GM06990 (cell line): ENCODE measurements around the gene ITGA2.

Experiments
- DNase-seq: peaks from one replicate; pipeline ENCODE4 v3.0.0-alpha.2; 2011; ENCODE audit not compliant: insufficient read length; ENCODE audit errors: extremely low read depth
- H3K27me3 ChIP-seq: replicated peaks from 2 replicates; pipeline ENCODE4 v1.6.0; 2011; ENCODE audit warnings: low read length; ENCODE audit not compliant: control insufficient read depth, insufficient read depth
- H3K36me3 ChIP-seq: 2 replicates; pipeline ENCODE4 v1.5.1; 2011; ENCODE audit warnings: low read length; ENCODE audit not compliant: control insufficient read depth, insufficient read depth
- H3K4me3 ChIP-seq: replicated peaks from 2 replicates; pipeline ENCODE4 v1.5.1; 2011; ENCODE audit warnings: low read depth, mild to moderate bottlenecking, control low read depth, low read length
- TF ChIP-seq, protein P1 (sequence below): IDR thresholded peaks from 2 replicates; pipeline ENCODE4 v1.5.1; 2011; ENCODE audit warnings: low read length, control low read depth, mild to moderate bottlenecking, inconsistent platforms; ENCODE audit not compliant: insufficient read depth, poor library complexity, severe bottlenecking

Gene ITGA2

GRCh38 chr5:53112909-53113308, 123.8 kb downstream of the ITGA2 start:
- Histone ChIP-seq H3K4me3 (no peak overlapping the region), H3K36me3 (no peaks in the 10 kb centered on the region), H3K27me3 (no peaks in the 10 kb centered on the region)
- TF ChIP-seq, protein P1, sequence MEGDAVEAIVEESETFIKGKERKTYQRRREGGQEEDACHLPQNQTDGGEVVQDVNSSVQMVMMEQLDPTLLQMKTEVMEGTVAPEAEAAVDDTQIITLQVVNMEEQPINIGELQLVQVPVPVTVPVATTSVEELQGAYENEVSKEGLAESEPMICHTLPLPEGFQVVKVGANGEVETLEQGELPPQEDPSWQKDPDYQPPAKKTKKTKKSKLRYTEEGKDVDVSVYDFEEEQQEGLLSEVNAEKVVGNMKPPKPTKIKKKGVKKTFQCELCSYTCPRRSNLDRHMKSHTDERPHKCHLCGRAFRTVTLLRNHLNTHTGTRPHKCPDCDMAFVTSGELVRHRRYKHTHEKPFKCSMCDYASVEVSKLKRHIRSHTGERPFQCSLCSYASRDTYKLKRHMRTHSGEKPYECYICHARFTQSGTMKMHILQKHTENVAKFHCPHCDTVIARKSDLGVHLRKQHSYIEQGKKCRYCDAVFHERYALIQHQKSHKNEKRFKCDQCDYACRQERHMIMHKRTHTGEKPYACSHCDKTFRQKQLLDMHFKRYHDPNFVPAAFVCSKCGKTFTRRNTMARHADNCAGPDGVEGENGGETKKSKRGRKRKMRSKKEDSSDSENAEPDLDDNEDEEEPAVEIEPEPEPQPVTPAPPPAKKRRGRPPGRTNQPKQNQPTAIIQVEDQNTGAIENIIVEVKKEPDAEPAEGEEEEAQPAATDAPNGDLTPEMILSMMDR, result no peak
- DNase-seq, result no peak

DNA sequence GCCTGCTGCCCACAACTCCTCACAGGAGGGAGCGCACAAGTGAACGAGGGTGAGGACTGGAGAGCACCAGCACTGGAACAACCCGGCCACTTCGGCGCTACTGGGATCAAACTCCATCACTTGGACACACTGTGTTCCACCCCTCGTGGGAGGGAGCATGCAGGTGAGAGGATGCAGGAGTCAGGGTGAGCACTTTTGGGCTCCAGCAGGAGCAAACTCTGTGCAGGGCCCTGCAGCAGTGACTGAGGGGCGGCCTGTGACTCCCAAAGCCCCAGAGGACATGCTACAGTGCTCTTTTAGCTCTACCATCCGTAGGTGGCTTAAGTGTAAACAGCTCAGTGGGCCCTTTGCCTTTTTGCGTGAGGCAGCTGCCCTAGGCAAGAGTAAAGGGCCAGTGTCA, 124.8 kb downstream of the ITGA2 start:
- H3K36me3 ChIP-seq, result no peaks in the 10 kb centered on the region
- no peak overlapping the region for H3K4me3 ChIP-seq
- no peaks in the 10 kb centered on the region for H3K27me3 ChIP-seq
- TF ChIP-seq, protein P1, result no peak
- DNase-seq, result no peak

GRCh38 chr5:53114988-53115387, 125.8 kb downstream of the ITGA2 start:
- no peaks in the 10 kb centered on the region for H3K36me3 ChIP-seq
- no peak overlapping the region for H3K4me3 ChIP-seq
- H3K27me3 ChIP-seq, result no peaks in the 10 kb centered on the region
- DNase-seq, result no peak
- TF ChIP-seq, protein P1, result peak; percentile 3

GRCh38 chr5:53116597-53116996, 127.4 kb downstream of the ITGA2 start:
- no peaks in the 10 kb centered on the region for H3K27me3 ChIP-seq
- TF ChIP-seq, protein P1, result no peak
- no peak for DNase-seq
- no peak overlapping the region for H3K4me3 ChIP-seq
- no peaks in the 10 kb centered on the region for H3K36me3 ChIP-seq

DNA sequence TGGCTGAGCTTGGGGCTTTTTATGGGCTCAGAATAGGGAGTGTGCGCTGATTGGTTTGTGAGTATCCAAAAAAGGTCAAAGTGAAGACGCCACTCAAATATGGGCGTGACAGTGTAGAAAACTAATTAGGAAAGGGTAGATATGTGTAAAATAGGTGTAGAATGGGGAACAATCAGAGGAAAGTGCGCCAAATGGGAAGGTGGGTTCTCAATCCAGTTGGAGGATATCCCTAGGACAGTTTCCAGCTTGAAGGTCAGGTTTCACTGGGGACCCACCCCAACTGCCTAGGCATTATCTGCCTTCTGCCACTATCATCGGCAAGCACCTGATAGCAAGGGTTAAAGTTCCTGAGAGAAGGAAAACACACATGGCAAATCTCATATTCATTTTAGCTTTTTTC, 129.7 kb downstream of the ITGA2 start:
- H3K27me3 ChIP-seq, result no peaks in the 10 kb centered on the region

More for the DNA sequence above, 129.7 kb downstream of the ITGA2 start:
- Histone ChIP-seq H3K4me3 (no peak overlapping the region), H3K36me3 (no peaks in the 10 kb centered on the region)
- TF ChIP-seq, protein P1, result no peak
- DNase-seq, result no peak
